HUES48 (cell line): ENCODE data around the gene AGAP3.

Source experiments
- H3K27ac ChIP-seq: one replicate; pipeline ENCODE4 v1.7.0; 2013; ENCODE audit warnings: low read depth, low read length, inconsistent platforms
- H3K27me3 ChIP-seq: 2 replicates; pipeline ENCODE4 v1.6.1; 2013; ENCODE audit warnings: mild to moderate bottlenecking, low read length; ENCODE audit not compliant: control insufficient read depth, insufficient read depth
- H3K36me3 ChIP-seq: 2 replicates; pipeline ENCODE4 v1.6.1; 2013; ENCODE audit warnings: low read length; ENCODE audit not compliant: control insufficient read depth, insufficient read depth
- H3K4me1 ChIP-seq: 2 replicates; pipeline ENCODE4 v1.6.1; 2013; ENCODE audit warnings: mild to moderate bottlenecking, low read length; ENCODE audit not compliant: control insufficient read depth, insufficient read depth
- H3K4me3 ChIP-seq: 2 replicates; pipeline ENCODE4 v1.5.1; 2013; ENCODE audit warnings: mild to moderate bottlenecking, low read depth, low read length
- H3K9ac ChIP-seq: 2 replicates; pipeline ENCODE4 v1.6.1; 2013; ENCODE audit warnings: mild to moderate bottlenecking, low read depth, low read length, moderate library complexity
- H3K9me3 ChIP-seq: 2 replicates; pipeline ENCODE4 v1.6.1; 2013; ENCODE audit warnings: low read length; ENCODE audit not compliant: control insufficient read depth, insufficient read depth

The AGAP3 gene

GRCh38 chr7:151161757-151162156 lies 75.5 kb downstream of the AGAP3 start:
- Histone ChIP-seq H3K4me3 (no peak overlapping the region), H3K9me3 (no peaks in the 10 kb centered on the region), H3K4me1 (0 out of 2 replicates have a peak, but pooled peaks cover 4% of the 10 kb centered on the region), H3K27ac (no peak overlapping the region), H3K36me3 (no peaks in the 10 kb centered on the region), H3K27me3 (peaks cover 79% of the 10 kb centered on the region), H3K9ac (no peak overlapping the region)

GRCh38 chr7:151166629-151167196 lies 80.4 kb downstream of the AGAP3 start:
- 0 out of 2 replicates have a peak, but pooled peaks cover 4% of the 10 kb centered on the region for H3K4me1 ChIP-seq
- H3K27ac ChIP-seq: no peak overlapping the region
- no peaks in the 10 kb centered on the region for H3K9me3 ChIP-seq
- no peak overlapping the region for H3K9ac ChIP-seq
- H3K27me3 ChIP-seq: peaks cover 98% of the 10 kb centered on the region
- peak overlapping the region; percentile 67 for H3K4me3 ChIP-seq
- no peaks in the 10 kb centered on the region for H3K36me3 ChIP-seq

- Histone ChIP-seq H3K36me3 (no peaks in the 10 kb centered on the region), H3K27ac (no peak within 1 kb of the TSS), H3K27me3 (peaks cover 96% of the 10 kb centered on the region), H3K4me3 (peak within 1 kb of the TSS; percentile 67), H3K9me3 (no peaks in the 10 kb centered on the region), H3K9ac (no peak within 1 kb of the TSS), H3K4me1 (0 out of 2 replicates have a peak, but pooled peaks cover 4% of the 10 kb centered on the region)
These were observed 81.1 kb downstream of the AGAP3 start, which contains the start of gene GBX1 for GRCh38 chr7:151167197-151167961. Gene GBX1 (minus strand): TSS chr7:151167694. CDS start chr7:151167548, 146 bp downstream.

GRCh38 chr7:151168003-151168786 lies 81.9 kb downstream of the AGAP3 start:
- Histone ChIP-seq H3K4me1 (0 out of 2 replicates have a peak, but pooled peaks cover 4% of the 10 kb centered on the region), H3K9ac (no peak overlapping the region), H3K4me3 (peak overlapping the region; percentile 67), H3K9me3 (peaks cover 3% of the 10 kb centered on the region), H3K27me3 (peaks cover 94% of the 10 kb centered on the region), H3K36me3 (no peaks in the 10 kb centered on the region), H3K27ac (no peak overlapping the region)

- Histone ChIP-seq H3K4me3 (no peak overlapping the region; the same call in 1 of the 2 replicates), H3K36me3 (no peaks in the 10 kb centered on the region), H3K4me1 (0 out of 2 replicates have a peak, but pooled peaks cover 4% of the 10 kb centered on the region), H3K27me3 (peaks cover 94% of the 10 kb centered on the region), H3K9ac (no peak overlapping the region), H3K27ac (no peak overlapping the region), H3K9me3 (peaks cover 5% of the 10 kb centered on the region)
These were observed 82.5 kb downstream of the AGAP3 start for GRCh38 chr7:151168787-151169162.

GRCh38 chr7:151172273-151173141 lies 86.2 kb downstream of the AGAP3 start:
- no peak overlapping the region for H3K4me3 ChIP-seq
- H3K9me3 ChIP-seq: peaks cover 5% of the 10 kb centered on the region
- H3K27me3 ChIP-seq: peaks cover 59% of the 10 kb centered on the region
- no peaks in the 10 kb centered on the region for H3K4me1 ChIP-seq
- no peaks in the 10 kb centered on the region for H3K36me3 ChIP-seq
- no peak overlapping the region for H3K9ac ChIP-seq
- no peak overlapping the region for H3K27ac ChIP-seq

GRCh38 chr7:151173386-151174245 lies 87.3 kb downstream of the AGAP3 start:
- Histone ChIP-seq H3K9ac (no peak overlapping the region), H3K9me3 (peaks cover 5% of the 10 kb centered on the region), H3K4me3 (no peak overlapping the region), H3K36me3 (no peaks in the 10 kb centered on the region), H3K27me3 (peaks cover 48% of the 10 kb centered on the region), H3K27ac (no peak overlapping the region), H3K4me1 (no peaks in the 10 kb centered on the region)

- Histone ChIP-seq H3K4me1 (no peaks in the 10 kb centered on the region), H3K9ac (no peak overlapping the region), H3K36me3 (no peaks in the 10 kb centered on the region), H3K9me3 (peaks cover 5% of the 10 kb centered on the region), H3K27me3 (peaks cover 40% of the 10 kb centered on the region), H3K4me3 (no peak overlapping the region), H3K27ac (no peak overlapping the region)
These were observed 88.2 kb downstream of the AGAP3 start for GRCh38 chr7:151174246-151175046.

GRCh38 chr7:151175047-151175792 lies 88.9 kb downstream of the AGAP3 start:
- Histone ChIP-seq H3K27me3 (peaks cover 32% of the 10 kb centered on the region), H3K4me3 (no peak overlapping the region)

More at GRCh38 chr7:151175047-151175792, 88.9 kb downstream of the AGAP3 start:
- no peaks in the 10 kb centered on the region for H3K4me1 ChIP-seq
- H3K36me3 ChIP-seq: no peaks in the 10 kb centered on the region
- no peak overlapping the region for H3K9ac ChIP-seq
- peaks cover 5% of the 10 kb centered on the region for H3K9me3 ChIP-seq
- no peak overlapping the region for H3K27ac ChIP-seq
